Breast epithelium (tissue), 3 donors: ENCODE data around the gene PRDM15.

Experiments used
- POLR2A ChIP-seq: fragments of 450-650 bp; IDR thresholded peaks from one replicate; pipeline ENCODE4 v1.6.1; 2016; ENCODE audit warnings: antibody characterized with exemption, mild to moderate bottlenecking, moderate library complexity
- TF ChIP-seq, protein P1 (sequence below), 3 donors: fragments of 450-650 bp; IDR thresholded peaks; one replicate each; pipeline ENCODE4 v1.5.1; 2016 to 2017; ENCODE audit warnings: antibody characterized with exemption in 3 of 3, mild to moderate bottlenecking in 3 of 3, moderate library complexity in 3 of 3

DNA sequence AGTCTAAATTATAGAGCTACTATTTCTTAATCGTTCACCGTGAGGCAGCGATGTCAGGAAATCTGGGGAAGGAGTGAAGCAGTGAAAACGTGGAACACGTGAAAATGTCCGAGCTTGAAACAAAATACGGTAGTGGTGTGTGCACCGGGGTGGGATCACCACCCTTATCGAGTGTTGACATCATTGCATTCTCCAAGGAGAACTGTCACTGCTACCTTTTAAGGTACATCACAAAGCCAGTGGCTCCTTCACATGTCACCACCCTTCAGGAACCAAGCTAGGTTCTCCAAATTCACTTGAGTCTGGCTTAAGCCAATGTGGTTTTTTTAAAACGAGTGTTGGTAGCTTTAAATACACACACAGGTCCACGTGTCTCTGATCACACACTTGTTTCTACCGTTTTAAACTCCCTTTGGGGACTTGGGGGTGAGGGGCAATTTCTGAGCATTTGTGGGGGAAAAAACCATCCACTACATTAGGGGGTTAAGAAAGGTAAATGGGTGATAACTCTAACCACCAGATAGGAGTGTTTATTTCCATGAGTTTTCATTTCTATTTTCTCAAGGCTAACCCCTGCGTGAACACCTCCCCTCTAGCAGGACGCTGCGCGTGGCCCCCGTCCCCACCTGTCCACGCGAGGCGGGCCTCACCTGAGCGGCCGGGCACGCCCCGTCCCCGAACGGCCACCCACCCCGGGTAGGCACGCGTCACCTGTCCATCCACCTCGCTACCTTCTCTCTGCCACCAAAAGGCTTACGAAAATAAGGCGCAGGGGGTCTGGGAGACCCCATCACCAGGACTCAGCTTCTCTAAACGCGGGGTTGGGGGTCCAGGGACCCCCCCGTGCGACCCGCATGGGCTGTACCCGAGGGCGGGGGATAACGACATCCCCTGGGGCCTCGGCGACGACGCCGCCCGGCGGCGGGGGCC lies 978 bp downstream of the PRDM15 start:
- no peak for TF ChIP-seq POLR2A
- TF ChIP-seq, protein P1, sequence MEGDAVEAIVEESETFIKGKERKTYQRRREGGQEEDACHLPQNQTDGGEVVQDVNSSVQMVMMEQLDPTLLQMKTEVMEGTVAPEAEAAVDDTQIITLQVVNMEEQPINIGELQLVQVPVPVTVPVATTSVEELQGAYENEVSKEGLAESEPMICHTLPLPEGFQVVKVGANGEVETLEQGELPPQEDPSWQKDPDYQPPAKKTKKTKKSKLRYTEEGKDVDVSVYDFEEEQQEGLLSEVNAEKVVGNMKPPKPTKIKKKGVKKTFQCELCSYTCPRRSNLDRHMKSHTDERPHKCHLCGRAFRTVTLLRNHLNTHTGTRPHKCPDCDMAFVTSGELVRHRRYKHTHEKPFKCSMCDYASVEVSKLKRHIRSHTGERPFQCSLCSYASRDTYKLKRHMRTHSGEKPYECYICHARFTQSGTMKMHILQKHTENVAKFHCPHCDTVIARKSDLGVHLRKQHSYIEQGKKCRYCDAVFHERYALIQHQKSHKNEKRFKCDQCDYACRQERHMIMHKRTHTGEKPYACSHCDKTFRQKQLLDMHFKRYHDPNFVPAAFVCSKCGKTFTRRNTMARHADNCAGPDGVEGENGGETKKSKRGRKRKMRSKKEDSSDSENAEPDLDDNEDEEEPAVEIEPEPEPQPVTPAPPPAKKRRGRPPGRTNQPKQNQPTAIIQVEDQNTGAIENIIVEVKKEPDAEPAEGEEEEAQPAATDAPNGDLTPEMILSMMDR (IDR thresholded peaks at IDR 0.05) = no peak
